Calu3 (cell line): ENCODE measurements around the gene ERLIN1. TPM values are rescaled to one million over a fixed set of nuclear protein-coding genes. Genes with fewer than 3 reads are reported as not detected.

Experiments
- BruUV-seq: library from RNA; stranded (reverse); fragments of 400-500 nt; replicated peaks from 2 replicates; lab custom pipeline; 2021; lab: Mats Ljungman, UMichigan
- CTCF ChIA-PET: fragments of 300-600 bp; sonication (Branson Sonifier 250); formaldehyde crosslinking; loops from one replicate; lab custom pipeline; 2022; ENCODE audit warnings: antibody characterized with exemption; lab: Charles Lee
- DNase-seq: peaks from one replicate; pipeline ENCODE4 v3.0.0; 2022
- H3K27ac Mint-ChIP-seq: one replicate; pipeline ENCODE4 v1.8.0; 2022; ENCODE audit warnings: mixed read lengths; ENCODE audit not compliant: unreplicated experiment
- H3K27me3 Mint-ChIP-seq: one replicate; pipeline ENCODE4 v1.8.0; 2022; ENCODE audit warnings: mixed read lengths; ENCODE audit not compliant: unreplicated experiment
- H3K36me3 Mint-ChIP-seq: one replicate; pipeline ENCODE4 v1.8.0; 2022; ENCODE audit warnings: mild to moderate bottlenecking, moderate library complexity, mixed read lengths; ENCODE audit not compliant: insufficient read depth, unreplicated experiment
- H3K4me1 Mint-ChIP-seq: one replicate; pipeline ENCODE4 v1.8.0; 2022; ENCODE audit warnings: mild to moderate bottlenecking, low read depth, mixed read lengths; ENCODE audit not compliant: unreplicated experiment
- H3K4me3 Mint-ChIP-seq: one replicate; pipeline ENCODE4 v1.8.0; 2022; ENCODE audit warnings: mild to moderate bottlenecking, low read depth, moderate library complexity, mixed read lengths; ENCODE audit not compliant: unreplicated experiment
- H3K9me3 Mint-ChIP-seq: one replicate; pipeline ENCODE4 v1.8.0; 2022; ENCODE audit warnings: low read depth, mixed read lengths; ENCODE audit not compliant: unreplicated experiment
- intact Hi-C: fragments of 100-400 bp; cut with micrococcal nuclease; formaldehyde crosslinking; loops from one replicate; pipeline ENCODE4 v1.10.0; 2022; ENCODE audit not compliant: unreplicated experiment
- total RNA-seq: library from RNA; stranded (reverse); gene quantifications from 2 replicates; pipeline ENCODE4 v1.2.3, GENCODE V29; 2022
- TF ChIP-seq, protein P1 (sequence below): fragments of 200-600 bp; IDR thresholded peaks from one replicate; pipeline ENCODE4 v1.8.0; 2022; ENCODE audit warnings: antibody characterized with exemption; ENCODE audit not compliant: unreplicated experiment

Gene ERLIN1
- total RNA-seq, 1 experiment from 2014 or later, result 33.7 TPM

GRCh38 chr10:100222529-100222928 lies 36.7 kb upstream of the ERLIN1 start:
- Mint-ChIP-seq H3K36me3 (no peaks in the 10 kb centered on the region), H3K27me3 (no peaks in the 10 kb centered on the region), H3K4me3 (no peak overlapping the region), H3K27ac (no peak overlapping the region), H3K9me3 (no peaks in the 10 kb centered on the region), H3K4me1 (no peaks in the 10 kb centered on the region)
- intact Hi-C loops, result no loop called here
- DNase-seq, result no peak
- TF ChIP-seq, protein P1, sequence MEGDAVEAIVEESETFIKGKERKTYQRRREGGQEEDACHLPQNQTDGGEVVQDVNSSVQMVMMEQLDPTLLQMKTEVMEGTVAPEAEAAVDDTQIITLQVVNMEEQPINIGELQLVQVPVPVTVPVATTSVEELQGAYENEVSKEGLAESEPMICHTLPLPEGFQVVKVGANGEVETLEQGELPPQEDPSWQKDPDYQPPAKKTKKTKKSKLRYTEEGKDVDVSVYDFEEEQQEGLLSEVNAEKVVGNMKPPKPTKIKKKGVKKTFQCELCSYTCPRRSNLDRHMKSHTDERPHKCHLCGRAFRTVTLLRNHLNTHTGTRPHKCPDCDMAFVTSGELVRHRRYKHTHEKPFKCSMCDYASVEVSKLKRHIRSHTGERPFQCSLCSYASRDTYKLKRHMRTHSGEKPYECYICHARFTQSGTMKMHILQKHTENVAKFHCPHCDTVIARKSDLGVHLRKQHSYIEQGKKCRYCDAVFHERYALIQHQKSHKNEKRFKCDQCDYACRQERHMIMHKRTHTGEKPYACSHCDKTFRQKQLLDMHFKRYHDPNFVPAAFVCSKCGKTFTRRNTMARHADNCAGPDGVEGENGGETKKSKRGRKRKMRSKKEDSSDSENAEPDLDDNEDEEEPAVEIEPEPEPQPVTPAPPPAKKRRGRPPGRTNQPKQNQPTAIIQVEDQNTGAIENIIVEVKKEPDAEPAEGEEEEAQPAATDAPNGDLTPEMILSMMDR, result no peak
- no TSS peak for BruUV-seq
- CTCF ChIA-PET, result no interaction called here

GRCh38 chr10:100216006-100216405 lies 30.2 kb upstream of the ERLIN1 start:
- H3K27me3 Mint-ChIP-seq, result no peaks in the 10 kb centered on the region
- intact Hi-C loops, result no loop called here
- DNase-seq, result no peak
- H3K4me1 Mint-ChIP-seq, result no peaks in the 10 kb centered on the region
- TF ChIP-seq, protein P1, result no peak
- H3K27ac Mint-ChIP-seq, result no peak overlapping the region
- BruUV-seq, result no TSS peak
- no peaks in the 10 kb centered on the region for H3K9me3 Mint-ChIP-seq
- no peak overlapping the region for H3K4me3 Mint-ChIP-seq
- H3K36me3 Mint-ChIP-seq, result no peaks in the 10 kb centered on the region
- CTCF ChIA-PET, result no interaction called here

GRCh38 chr10:100209303-100209702 lies 23.5 kb upstream of the ERLIN1 start:
- Mint-ChIP-seq H3K27ac (no peak overlapping the region), H3K36me3 (no peaks in the 10 kb centered on the region)

GRCh38 chr10:100208276-100208675 lies 22.4 kb upstream of the ERLIN1 start:
- intact Hi-C loops, result no loop called here
- Mint-ChIP-seq H3K9me3 (no peaks in the 10 kb centered on the region), H3K4me3 (no peak overlapping the region), H3K4me1 (no peaks in the 10 kb centered on the region), H3K36me3 (no peaks in the 10 kb centered on the region), H3K27ac (no peak overlapping the region), H3K27me3 (no peaks in the 10 kb centered on the region)
- no peak for DNase-seq
- TF ChIP-seq, protein P1, result no peak
- BruUV-seq, result no TSS peak
- CTCF ChIA-PET, result interaction anchor here (0.6 kb wide), 1 partner anchor 165 kb away, joined by 4 read pairs; no protein-coding TSS in a partner anchor

More at GRCh38 chr10:100209303-100209702, 23.5 kb upstream of the ERLIN1 start:
- intact Hi-C loops, result no loop called here
- BruUV-seq, result no TSS peak
- no peaks in the 10 kb centered on the region for H3K27me3 Mint-ChIP-seq
- TF ChIP-seq, protein P1, result no peak
- no peaks in the 10 kb centered on the region for H3K9me3 Mint-ChIP-seq
- no peak overlapping the region for H3K4me3 Mint-ChIP-seq
- CTCF ChIA-PET, result no interaction called here
- H3K4me1 Mint-ChIP-seq, result no peaks in the 10 kb centered on the region
- DNase-seq, result no peak
